ENCODE data around the gene TMEM179.
A peak's percentile ranks its signal among the peaks of the same experiment; 100 is the strongest.
"Not testable (repeated sequence)": the region's sequence is repeated elsewhere in the genome, so short reads cannot be mapped to it uniquely, and the experiment has no call there.

TMEM179 gene

DNA sequence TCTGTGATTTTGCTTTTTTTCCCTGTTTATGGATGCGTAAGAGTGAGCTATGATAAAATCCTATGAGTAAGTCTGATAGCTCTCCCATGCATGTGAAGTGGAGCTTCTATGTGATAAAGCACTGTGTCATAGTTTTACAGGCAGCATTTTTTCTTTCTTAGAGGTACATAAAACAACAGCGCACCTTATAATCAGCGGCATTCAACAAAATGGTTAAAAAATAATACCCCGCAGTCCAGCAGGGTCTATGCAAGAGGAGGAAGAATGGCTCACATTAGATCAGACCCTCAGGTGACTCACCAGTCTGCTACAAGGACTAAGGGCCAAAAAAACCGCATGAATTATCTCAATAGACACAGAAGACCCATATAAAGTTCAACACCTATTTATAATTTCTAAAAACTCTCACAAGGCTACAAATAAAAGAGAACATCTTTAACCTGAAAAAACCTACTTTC, 33.0 kb upstream of the TMEM179 start:
- DNase-seq (ENCODE audit: low spot score): no peak

DNA sequence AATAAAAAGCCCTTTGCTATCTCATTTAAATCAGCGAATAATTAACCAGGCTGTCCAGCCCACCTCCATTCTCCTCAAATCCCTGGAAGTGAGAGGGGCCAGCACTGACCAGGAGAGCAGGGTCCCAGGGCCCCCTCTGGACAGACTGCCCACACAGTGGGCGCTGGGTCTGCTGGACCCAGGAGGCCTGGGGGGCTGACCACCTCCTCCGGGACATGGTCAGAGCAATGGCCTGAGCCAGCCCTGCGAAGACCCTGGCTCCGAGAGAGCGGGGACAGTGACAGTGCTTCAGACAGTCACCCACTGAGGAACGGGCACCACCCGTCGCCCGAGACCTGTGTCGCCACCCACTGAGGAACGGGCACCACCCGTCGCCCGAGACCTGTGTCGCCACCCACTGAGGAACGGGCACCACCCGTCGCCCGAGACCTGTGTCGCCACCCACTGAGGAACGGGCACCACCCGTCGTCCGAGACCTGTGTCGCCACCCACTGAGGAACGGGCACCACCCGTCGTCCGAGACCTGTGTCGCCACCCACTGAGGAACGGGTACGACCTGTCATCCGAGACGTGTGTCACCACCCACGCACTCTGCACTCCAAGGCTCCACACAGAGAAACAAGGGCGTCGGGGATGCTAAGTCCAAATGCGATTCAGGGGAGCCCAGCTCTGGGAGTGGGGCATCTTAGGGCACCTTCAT, 32.4 kb upstream of the TMEM179 start:
- DNase-seq (ENCODE audit: low spot score): not testable (repeated sequence)

DNA sequence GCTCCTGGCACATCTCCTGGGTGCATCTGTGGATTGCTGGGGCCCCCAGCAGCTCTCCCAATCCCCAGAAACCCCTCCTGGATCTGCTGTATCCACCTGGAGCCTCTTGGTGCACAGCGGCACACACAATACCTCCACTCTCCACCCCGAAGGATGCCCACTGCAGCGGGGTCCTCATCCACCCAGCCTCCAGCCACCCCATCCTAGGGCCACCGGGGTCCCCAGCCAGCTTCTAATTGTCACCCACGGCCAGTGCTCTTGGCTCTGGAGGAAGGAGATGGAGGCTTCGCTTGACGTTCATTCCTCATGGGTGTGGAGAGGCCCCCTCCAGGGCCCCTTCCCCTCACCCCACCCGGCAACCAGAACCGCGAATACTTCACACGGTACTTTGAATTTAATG, 31.6 kb upstream of the TMEM179 start:
- no peak for DNase-seq (ENCODE audit: low spot score)

GRCh38 chr14:104635717-104636116, 31.1 kb upstream of the TMEM179 start:
- DNase-seq (ENCODE audit: low spot score): no peak

- DNase-seq (ENCODE audit: low spot score): no peak
These were observed 30.5 kb upstream of the TMEM179 start for GRCh38 chr14:104634886-104635570.

DNA sequence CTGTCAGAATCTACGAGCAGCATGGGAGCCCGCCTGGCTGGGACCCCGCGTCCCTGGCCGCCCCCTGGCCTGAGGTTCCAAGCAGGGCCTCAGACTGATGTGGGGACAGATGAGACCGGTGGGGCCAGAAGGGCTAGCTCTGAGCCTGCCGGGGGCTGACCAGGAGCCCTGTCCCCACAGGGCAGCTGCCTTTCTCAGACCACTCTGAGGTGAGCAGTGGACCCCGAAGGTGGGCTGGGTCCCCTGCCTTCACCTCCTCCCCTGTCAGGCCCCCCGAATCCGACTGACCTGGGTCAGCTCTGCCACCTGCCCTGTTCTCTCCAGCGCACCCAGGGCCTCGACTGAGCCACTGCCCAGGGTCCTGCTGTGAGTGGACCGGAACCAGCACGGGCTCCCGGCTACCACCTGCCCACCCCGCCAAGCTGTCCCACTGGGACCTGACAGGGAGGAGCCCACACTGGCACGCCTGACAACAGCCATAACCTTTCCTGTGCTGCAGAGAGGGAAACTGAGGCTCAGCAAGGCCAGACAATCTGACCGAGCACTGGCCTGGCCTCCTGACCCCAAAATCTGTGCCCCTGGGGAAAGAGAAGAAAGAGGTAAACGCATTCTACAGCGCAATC, 29.7 kb upstream of the TMEM179 start:
- no peak for DNase-seq (ENCODE audit: low spot score)

DNA sequence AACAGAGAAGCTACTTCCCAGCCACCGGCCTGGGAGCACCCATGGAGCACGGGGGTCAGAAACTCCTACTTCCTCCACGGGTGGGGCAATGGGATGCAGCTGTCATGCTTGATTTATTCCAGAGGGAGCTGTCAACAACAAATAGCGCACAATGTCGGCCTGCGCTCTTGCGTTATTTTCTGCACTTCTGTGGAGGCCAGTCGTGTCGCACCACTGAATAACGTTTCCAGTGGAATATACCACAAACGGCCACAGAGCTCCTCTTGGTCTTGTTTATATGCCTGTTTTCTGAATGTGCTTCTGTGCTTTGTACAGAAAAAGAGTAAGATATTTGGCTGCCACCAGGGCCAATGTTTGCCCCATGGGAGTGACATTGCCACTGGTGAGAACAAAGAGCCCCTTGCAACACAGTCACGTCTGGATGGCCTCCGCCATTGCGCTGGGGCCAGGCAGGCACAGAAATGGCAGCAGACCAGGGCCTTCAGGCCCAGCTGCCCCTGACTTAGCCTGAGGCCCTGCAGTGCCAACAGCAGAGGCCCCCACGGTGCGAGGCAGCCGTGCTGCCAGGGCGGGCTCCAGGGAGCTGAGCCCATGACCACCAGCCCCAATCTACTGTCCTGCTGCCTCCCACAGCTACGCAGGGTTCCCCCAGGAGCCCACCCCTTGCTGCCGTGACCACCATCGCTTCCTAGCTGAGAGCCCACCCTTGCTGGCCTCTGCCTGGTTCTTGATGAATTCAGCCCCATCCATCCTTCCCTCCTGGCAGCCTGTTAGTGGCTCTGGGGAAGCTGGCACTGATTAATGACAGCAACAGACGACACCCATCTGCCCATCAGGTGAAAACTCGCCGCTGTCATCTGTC, 28.9 kb upstream of the TMEM179 start:
- DNase-seq (ENCODE audit: low spot score): peak; percentile 7

DNA sequence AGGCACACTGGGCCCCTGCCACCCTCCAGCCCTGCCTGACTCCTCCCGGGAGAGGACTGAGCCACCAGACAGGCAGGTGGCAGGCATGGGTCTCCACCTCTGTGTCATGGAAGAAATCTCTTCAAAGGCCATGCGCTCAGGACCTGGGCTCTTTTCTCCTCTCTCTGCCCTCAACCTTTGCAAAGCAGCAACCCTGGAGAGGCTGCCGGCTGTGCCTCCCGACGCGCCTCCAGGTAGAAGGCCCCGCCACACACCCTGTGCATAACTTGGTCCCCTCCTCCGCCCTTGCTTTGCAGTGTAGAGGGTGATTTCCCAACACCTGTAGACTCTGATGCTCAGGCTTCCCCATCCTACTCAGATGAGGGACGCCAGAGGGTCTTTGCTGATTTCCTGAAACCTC, 28.2 kb upstream of the TMEM179 start:
- DNase-seq (ENCODE audit: low spot score): no peak

GRCh38 chr14:104624939-104625338, 20.4 kb upstream of the TMEM179 start:
- DNase-seq (ENCODE audit: low spot score): no peak

- no peak for DNase-seq (ENCODE audit: low spot score)
These were observed 9.7 kb upstream of the TMEM179 start for GRCh38 chr14:104614126-104614812.

DNA sequence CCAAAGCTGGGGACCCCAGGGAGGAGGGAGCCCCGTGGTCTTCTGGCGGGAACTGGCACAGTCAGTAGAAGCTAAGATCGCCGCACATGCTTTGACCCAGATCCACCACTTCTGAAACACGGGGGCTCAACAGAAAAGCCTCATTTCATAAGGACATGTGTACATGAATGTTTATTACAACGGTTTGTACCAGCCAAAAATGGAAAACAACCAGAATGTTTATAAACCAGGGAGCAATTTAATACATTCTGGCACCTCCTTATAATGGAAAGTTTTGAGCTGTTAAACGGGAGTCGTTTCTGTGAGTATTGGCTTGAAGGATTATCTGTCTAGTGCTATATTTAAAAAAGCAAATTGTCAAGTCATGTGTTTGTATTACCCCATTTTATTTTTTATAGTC, 7.3 kb upstream of the TMEM179 start:
- no peak for DNase-seq (ENCODE audit: low spot score)

DNA sequence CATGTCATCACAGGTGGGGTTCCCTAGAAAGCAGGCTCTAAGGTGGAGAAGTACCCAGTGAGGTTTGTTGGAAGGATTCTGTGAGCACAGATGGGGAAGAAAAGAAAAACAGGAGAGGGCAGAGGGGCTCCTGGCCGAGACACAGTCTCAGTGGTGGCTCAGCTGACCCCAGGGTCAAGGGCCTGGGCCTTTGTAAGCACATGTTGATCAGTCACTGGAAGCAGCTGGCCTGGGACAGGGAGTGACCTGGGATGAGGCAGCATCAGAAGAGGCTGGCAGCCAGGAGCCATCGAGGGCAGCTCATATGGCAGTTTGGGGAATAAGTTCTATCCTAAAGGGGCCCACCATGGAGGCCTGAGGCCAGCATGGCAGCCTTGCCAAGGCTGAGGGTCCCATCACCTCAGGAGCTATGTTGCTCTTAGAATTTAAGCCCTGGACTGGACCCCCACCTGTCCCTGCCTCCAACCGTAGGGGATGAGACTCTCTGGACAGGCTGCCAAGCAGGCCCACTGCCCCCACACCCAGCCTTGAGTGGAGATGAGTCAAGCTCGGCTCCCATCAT, 6.3 kb upstream of the TMEM179 start:
- no peak for DNase-seq (ENCODE audit: low spot score)

DNA sequence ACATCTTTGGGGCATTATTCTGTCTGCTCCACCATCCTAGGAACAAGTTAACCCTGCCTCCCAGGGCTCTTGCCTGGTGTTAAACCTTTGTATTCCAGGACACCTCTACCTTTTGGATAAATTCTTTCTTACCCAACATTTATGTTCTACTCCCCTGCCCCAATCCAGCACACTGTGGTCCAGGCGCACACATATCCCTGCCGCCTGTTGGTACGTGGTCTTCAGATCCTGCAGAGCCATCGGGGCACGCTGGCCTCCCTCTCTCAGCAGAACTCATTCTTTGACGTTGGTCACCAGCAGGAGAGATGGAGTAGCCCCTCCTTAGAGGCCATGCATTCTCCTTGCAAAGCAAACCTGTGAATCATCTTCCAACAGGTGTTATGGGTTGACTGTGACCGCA, 5.1 kb upstream of the TMEM179 start:
- no peak for DNase-seq (ENCODE audit: low spot score)

- no peak for DNase-seq (ENCODE audit: low spot score)
These were observed 716 bp downstream of the TMEM179 start for GRCh38 chr14:104603711-104604401.

- DNase-seq (ENCODE audit: low spot score): no peak
These were observed 1.6 kb downstream of the TMEM179 start for GRCh38 chr14:104602933-104603325.

DNA sequence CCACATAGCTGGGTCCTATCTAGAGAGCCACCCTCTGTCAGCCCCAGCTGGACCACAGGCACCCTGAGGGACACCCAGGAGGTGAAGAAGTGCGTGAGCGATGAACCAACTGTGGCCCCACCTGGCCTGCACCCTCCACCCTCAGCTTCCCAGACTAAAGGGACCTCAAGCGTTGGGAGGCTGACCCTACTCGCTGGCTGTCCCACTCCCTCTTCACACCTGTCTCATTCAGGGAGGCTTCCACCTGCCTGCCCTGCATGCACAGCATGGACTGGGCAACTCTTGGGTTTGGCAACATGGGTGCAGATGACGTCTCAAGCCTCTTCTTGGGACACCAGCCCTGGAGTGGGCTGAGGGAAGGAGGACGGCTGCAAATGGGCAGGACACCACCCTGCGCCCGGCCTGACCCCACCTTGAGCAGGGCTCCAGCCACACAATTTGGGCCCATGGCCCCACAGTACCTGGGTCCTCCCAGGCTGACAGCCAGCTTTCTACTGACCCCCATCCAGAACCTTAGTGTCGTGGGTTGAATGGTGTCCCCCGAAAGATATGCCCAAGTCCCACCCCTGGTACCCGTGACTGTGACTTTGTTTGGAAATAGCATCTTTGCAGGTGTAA, 2.1 kb downstream of the TMEM179 start:
- DNase-seq (ENCODE audit: low spot score): no peak

GRCh38 chr14:104601786-104602185, 2.8 kb downstream of the TMEM179 start:
- DNase-seq (ENCODE audit: low spot score): peak; percentile 37

DNA sequence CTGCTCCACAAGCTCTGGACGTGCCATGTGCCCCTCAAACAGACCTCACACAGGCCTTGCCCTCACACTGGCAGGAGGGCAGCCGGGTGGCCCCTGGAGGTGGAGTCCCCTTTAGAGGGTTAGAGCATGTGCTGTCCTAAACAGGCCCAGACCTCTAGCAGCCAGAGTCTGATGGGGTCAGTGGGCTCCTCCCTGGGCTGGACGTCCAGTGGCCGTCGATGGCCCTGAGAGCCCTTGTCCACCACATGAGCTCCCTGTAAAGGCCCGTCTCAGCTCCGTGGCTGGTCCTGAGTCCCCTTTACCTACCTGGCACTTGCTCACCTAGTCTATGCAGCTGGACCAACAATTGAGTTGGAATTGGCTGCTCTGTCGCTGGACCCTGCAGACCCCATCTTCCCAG, 3.8 kb downstream of the TMEM179 start:
- no peak for DNase-seq (ENCODE audit: low spot score)

DNA sequence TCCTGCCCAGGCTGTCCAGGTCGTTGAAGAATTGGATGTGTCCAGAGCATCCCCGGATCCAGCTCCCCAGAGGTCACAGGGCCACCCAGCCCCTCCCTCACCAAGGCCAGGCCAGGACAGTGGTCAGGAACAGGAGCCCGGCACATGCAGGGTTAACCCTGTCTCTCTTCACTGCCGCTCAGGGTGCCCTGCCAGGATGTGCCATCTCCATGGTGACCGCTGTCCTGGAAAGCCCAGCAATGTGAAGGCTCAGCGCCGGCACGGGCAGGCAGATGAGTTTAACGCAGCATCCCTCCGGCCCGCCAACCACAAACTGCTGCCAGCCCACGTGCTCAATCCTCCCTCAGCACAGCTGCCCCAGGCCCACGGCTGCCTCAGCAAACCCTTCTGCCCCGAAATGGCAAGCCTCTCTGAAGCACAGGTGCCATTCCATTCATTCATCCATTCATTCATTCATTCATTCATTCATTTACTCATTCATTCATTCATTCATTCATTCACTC, 4.4 kb downstream of the TMEM179 start:
- peak; percentile 27 for DNase-seq (ENCODE audit: low spot score)

DNA sequence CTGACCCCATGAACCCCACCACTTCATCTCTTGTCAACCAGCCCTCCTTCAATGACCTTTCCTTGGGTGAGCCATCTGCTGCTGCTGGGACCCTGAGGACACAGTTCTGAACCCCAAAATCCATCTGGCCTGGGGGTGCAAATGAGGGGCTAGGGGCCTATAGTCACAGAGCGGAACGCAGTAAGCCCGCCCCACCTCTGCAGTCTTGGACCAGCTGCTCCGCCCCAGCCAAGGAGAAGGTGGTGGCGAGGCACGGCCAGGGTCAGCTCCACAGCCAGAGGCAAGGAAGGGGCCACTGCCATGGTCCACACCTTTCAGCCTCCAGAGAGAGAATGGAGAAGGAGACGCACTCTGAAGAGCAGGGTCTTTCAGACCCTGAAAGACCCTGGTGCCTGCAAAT, 5.1 kb downstream of the TMEM179 start:
- no peak for DNase-seq (ENCODE audit: low spot score)
